Astrocyte of the hippocampus (primary cell): ENCODE results near the gene MRPS11.
A peak's percentile ranks its signal among the peaks of the same experiment; 100 is the strongest.
"Not testable (repeated sequence)": the region's sequence is repeated elsewhere in the genome, so short reads cannot be mapped to it uniquely, and the experiment has no call there.

Source experiments
- DNase-seq: peaks from one replicate; pipeline ENCODE4 v3.0.0; 2011; ENCODE audit warnings: low read depth, low spot score

MRPS11 gene

DNA sequence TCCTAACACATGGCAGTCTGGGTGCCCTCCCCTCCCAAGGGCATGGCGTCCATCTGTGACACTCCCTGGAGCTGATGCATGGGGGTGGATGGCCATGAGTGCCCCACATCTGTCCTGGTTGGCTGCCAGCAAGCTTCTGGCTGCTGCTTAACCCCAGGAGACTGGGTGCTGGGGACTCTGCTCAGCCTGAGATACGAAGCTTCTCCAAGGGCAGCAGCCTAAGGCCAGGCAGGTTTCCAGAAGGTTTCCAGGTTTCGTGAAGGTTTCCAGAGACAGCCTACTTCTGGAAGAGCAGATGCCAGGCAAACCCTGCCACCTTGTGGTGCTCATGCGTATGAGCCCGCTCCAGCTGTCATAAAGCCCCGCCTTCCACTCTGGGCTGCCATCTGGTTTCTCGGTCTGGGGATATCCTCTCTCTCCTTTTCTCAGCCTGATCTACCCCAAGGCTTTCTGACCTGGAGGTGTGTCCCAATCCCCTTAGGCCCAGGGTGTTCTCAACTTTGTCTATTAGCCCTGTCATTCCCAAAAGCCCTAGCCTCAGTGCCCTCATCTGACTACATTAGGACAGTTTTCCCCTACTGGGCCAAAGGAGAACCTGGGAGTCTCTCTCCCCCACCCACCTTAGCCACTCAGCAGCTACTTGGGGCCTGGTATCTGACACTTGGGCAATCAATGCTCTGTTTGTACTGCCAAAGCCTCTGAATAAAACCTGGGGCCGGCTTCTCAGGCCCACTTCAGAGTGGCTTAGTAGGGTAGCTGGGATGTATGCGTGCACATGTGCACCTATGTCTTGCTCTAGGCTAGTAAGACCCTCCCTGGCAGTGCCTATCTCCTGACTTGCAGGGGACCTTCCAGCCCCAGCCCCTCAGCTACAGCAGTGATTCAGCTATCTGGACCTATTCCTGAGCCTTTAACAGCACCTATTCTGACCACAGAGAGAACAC is 12.4 kb upstream of the MRPS11 start:
- DNase-seq, result peak; percentile 83

DNA sequence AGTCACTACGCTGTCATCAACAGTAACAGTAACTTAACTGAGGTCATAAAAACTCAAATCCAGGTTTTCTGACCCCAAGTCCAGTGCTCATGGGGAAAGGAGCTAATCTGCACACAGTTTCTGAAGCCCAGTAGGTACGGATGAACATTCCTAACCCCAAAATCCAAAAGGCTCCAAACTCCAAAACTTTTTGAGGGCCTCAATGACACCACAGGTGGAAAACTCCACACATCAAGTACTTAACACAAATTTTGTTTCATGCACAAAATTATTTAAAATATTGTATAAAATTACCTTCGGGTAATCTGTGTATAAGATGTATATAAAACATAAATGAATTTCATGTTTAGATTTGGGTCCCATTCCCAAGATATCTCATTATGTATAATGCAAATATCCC is 10.8 kb upstream of the MRPS11 start:
- DNase-seq, result no peak

DNA sequence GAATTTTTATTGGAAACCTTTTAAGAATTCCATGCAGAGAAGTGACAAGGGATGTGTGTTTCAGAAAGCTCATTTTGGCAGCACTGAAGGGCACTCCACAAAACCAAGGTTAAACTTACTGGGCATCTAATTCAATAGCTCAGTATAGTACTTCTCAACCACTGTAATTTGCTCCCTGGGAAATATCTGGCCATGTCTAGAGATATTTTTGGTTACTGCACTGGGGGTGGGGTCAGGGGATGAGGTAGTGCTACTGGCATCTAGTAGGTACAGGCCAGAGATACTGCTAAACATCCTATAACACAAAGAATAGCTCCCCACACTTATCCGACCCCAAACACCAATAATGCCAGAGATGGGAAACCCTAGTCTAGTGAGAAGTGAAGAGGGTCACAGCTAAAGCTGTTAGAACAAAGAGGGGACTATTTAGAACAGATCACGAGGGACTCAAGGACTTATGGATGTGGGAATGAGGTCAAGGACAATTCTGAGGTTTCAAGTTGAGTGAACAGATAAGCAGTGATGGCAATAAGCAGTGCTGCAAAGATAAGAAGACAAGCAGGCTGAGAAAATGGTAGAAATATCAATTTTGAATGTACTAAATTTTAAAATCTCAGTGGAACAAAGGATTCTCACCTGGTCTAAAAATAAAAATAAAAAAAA is 3.5 kb upstream of the MRPS11 start:
- no peak for DNase-seq

DNA sequence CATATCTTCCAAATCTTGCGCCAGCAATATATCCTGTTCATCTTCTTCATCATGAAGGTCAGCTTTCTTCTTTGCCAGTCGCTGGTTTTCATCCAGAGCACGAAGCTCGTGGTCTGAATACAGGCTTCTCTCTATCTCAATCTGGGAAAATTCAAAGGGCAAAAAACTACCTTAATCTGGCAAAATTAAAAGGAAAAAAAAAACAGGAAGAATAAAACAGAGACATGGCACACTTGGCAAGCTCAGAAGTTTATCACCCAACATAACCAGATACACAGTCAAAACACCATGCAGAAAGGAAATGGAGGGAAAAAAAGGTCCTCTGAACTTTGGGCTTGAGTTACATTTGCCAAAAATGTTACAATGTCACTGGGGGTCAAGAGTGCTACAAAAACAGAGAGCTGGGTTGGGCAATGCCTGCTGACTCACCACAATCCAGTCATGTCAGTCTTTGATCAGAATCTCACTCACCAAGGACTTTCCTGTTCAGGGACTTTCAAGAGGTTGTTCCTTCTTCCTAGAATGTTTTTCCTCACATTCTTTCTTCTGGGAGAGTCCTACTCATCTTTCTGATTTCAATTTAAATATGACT is 1.8 kb upstream of the MRPS11 start:
- DNase-seq, result no peak

DNA sequence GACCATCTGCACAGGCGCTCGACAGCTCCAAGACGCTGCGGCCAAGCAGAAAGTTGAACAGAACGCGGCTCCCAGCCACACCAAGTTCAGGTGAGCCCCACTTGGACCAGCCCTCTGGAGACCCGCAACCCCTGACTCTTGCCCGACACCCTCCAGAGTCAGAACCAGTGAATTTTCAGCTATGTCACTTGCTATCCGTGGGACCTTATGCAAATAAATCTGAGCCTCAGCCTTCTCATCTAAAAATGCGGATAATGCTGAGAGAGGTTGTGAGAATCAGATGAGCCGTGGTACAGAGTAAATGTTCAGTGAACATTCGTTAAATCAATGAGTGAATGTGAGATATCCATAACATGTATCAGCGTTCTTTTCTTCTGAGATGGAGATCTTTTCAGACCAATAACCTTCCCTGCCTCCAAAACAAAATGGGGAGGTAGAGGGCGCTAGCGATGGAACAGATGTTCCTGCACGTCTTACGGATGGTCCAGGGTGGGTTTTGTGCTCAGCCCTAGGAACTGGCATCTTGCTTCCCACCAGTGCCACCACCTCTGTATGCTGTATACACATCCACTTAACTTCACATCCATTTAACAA is 524 bp downstream of the MRPS11 start:
- peak; percentile 37 for DNase-seq

DNA sequence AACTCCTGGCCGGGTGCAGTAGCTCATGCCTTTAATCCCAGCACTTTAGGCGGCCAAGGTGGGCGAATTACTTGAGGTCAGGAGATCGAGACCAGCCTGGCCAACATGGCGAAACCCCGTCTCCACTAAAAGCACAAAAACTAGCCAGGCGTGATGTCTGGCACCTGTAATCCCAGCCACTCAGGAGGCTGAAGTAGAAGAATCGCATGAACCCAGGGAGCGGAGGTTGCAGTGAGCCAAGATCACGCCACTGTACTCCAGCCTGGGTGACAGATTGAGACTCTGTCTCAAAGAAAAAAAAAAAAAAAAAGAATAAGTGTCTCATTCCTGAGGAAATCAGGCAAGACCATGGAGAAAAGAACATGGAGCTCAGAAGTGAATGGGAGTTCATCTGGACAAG is 1.2 kb downstream of the MRPS11 start:
- DNase-seq, result not testable (repeated sequence)

GRCh38 chr15:88469321-88469720 is 1.8 kb downstream of the MRPS11 start:
- DNase-seq, result no peak

GRCh38 chr15:88470625-88471372 is 3.3 kb downstream of the MRPS11 start:
- no peak for DNase-seq

- no peak for DNase-seq
Measured at GRCh38 chr15:88472225-88472624, 4.7 kb downstream of the MRPS11 start.

- not testable (repeated sequence) for DNase-seq
Measured at GRCh38 chr15:88473661-88474293, 6.3 kb downstream of the MRPS11 start.

DNA sequence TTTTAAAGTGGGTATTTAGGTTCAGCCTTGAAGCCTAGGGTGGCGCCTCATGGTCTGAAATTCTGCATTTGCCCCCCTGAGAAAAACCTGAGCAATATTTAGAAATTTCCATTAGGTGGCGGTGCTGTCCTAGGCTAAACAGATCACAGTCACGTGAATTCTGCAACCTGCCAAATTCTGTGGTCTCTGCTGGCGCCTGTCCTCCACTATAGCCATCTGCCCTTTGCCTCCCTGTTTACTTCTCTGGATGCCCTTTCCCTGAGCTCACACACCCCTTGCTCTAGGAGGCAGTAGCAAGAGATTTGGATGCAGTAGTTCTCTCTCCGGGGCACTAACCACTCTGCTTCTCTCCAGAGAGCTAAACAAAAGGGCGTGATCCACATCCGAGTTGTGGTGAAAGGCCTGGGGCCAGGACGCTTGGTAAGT is 9.1 kb downstream of the MRPS11 start:
- peak; percentile 65 for DNase-seq

- DNase-seq, result no peak
Measured at GRCh38 chr15:88477126-88477525, 9.6 kb downstream of the MRPS11 start.

DNA sequence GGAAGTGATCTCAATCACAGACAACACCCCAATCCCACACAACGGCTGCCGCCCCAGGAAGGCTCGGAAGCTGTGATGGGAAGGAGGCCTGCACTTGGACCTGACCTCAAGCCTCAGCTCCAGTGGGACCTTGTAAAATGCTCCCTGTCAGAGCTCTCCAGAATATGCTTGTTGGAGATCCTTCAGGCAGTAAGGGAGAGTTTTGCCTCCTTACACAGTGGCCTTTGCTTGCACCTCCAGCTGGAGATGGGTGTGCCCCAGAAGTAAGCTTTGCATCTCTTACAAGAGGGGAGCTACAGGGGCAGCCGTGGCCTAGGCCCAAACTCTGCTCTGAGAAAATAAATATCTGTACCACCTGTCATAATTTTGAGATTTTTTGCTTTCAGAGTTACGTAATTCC is 10.4 kb downstream of the MRPS11 start:
- no peak for DNase-seq

DNA sequence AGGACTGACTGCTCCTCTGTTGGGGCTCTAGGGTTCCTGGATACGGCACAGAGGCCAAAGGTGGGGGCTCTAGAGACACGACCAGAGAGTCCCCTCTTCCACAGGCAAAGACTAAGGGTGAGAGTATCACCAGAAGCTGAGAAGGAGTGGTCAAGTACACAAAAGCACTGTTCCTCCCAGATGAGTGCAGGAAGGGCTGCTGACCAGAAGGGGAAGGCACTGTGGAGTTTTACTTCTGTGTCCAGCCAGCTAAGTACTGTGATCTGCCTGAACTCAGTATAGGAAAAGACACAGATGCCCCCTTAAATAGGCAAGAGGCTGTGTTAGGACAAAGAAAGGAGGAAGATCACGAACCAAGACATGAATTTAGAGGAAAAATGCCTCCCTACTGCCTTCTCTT is 11.7 kb downstream of the MRPS11 start:
- DNase-seq, result no peak

- no peak for DNase-seq
Measured at GRCh38 chr15:88480981-88481380, 13.5 kb downstream of the MRPS11 start.

- no peak for DNase-seq
Measured at GRCh38 chr15:88482263-88482662, 14.8 kb downstream of the MRPS11 start.

DNA sequence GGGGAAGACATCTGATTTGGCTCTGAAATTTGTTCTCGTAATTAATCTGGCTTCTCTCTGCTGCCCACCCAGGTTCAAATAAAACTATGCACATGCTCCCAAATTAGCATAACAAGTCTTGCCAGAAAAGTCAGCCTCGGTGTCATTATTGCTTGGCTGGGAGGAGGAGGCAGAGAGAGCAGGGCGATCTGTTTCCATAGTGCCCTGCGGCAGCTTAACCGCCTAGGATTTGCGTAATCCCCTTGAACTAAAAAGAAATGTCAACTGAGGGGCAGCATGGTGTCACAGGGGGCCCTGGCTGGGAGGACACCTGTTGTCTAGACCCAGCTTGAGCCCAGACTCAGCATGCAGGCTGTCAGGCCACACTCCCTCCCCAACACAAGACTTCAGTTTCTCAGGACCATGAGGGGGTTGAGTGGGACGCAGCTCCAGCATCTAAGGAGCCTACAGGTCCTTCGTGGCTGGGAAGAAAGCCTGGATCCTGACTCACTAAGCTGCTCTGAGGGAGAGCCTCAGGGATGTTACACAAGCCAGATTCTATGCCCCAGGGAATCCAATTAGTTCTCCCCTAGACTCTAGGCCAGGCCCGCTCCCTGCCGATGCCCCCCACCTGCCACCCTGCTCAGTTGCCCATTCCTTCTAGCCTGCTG is 17.3 kb downstream of the MRPS11 start:
- peak; percentile 34 for DNase-seq

DNA sequence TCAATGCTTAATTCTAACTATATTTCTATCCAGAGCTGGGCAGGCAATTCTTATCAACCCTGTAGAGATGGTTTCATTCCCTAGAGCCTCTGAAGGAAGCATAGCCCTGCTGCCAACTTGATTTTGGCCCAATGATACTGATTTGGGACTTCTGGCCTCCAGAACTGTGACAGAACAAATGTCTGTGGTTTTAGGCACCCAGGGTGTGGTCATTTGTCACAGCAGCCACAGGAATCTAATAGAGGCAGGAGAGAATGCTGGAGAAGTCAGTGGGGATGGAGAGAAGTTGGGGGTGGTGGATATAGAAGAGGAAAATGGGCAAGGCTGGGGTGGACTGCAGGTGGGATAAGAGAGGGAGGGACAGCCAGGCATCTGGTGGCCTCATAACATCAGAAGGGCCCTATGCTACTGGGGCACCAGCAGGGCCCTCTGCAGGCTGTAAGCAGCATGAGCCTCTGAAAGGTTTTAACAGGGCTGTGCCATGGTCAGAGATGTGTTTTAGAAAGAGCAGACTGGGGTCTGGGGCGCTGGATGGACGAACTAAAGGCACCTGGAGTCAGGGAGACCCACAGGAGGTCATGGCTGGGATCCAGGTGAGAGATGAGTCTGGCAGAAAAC is 19.8 kb downstream of the MRPS11 start:
- peak; percentile 11 for DNase-seq

GRCh38 chr15:88487796-88488523 is 20.5 kb downstream of the MRPS11 start:
- no peak for DNase-seq
